Measurements from ENCODE around the gene EYA2. TPM values are rescaled to one million over a fixed set of nuclear protein-coding genes. Genes with fewer than 3 reads are reported as not detected.

The EYA2 gene
- total RNA-seq, 1 donor from 2014 or later = 8.1 TPM

DNA sequence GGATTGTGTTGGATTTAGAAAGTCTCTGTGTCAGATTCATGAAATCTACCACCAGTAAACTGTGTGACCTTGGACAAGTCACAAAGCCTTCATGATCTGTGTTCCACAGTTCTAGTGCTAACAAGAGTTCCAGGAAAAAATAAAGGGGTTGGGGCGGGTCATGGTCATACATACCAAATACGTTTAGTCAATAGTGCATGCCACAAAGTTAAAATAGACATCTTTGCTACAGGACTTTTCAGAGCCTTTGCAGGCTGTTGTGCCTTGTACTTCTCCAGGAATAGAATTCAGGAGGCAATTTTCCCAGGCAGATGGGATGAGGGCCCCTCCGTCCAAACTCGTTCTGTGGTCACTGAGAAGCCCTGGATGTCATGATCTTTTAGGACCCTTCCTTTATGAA, 127.2 kb downstream of the EYA2 start:
- no peaks in the 10 kb centered on the region for H3K36me3 Mint-ChIP-seq
- H3K27me3 Mint-ChIP-seq = peaks cover 7% of the 10 kb centered on the region
- no peak overlapping the region for H3K27ac Mint-ChIP-seq
- no peaks in the 10 kb centered on the region for H3K9me3 Mint-ChIP-seq
- no peak for DNase-seq (ENCODE audit: extremely low spot score, unreplicated experiment)
- H3K4me3 Mint-ChIP-seq = no peak overlapping the region
- peaks cover 18% of the 10 kb centered on the region for H3K4me1 Mint-ChIP-seq (ENCODE audit: unreplicated experiment)
- TF ChIP-seq, protein P1, sequence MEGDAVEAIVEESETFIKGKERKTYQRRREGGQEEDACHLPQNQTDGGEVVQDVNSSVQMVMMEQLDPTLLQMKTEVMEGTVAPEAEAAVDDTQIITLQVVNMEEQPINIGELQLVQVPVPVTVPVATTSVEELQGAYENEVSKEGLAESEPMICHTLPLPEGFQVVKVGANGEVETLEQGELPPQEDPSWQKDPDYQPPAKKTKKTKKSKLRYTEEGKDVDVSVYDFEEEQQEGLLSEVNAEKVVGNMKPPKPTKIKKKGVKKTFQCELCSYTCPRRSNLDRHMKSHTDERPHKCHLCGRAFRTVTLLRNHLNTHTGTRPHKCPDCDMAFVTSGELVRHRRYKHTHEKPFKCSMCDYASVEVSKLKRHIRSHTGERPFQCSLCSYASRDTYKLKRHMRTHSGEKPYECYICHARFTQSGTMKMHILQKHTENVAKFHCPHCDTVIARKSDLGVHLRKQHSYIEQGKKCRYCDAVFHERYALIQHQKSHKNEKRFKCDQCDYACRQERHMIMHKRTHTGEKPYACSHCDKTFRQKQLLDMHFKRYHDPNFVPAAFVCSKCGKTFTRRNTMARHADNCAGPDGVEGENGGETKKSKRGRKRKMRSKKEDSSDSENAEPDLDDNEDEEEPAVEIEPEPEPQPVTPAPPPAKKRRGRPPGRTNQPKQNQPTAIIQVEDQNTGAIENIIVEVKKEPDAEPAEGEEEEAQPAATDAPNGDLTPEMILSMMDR (conservative IDR thresholded peaks at IDR 0.05) = no peak

DNA sequence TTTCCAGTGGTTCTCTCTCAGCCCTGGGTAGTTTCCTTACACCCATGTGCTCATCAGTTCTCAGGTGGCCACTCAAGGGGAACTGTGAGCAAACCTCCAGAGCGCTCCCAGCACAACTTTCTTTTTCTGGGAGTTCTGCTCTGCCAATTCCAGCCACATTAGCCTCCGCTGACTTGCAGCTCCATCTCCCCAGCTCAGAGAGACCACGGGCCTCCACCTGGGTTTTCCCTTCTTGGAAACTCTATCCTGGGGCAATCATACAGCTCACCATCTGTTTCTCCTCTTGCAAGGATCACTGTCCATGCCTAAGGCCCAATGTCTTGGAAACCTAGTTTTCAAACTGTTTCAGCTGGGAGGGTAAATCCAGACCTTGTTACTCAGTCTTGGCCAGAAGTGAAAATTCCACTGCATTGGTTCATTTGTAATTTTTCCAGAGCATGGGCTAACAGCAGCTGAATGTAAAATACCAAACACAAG, 129.9 kb downstream of the EYA2 start:
- Mint-ChIP-seq H3K27ac (no peak overlapping the region), H3K4me3 (no peak overlapping the region), H3K36me3 (peaks cover 2% of the 10 kb centered on the region), H3K4me1 (ENCODE audit: unreplicated experiment) (peaks cover 11% of the 10 kb centered on the region), H3K9me3 (no peaks in the 10 kb centered on the region), H3K27me3 (peaks cover 4% of the 10 kb centered on the region)
- DNase-seq (ENCODE audit: extremely low spot score, unreplicated experiment) = no peak
- TF ChIP-seq, protein P1 (conservative IDR thresholded peaks at IDR 0.05) = no peak

DNA sequence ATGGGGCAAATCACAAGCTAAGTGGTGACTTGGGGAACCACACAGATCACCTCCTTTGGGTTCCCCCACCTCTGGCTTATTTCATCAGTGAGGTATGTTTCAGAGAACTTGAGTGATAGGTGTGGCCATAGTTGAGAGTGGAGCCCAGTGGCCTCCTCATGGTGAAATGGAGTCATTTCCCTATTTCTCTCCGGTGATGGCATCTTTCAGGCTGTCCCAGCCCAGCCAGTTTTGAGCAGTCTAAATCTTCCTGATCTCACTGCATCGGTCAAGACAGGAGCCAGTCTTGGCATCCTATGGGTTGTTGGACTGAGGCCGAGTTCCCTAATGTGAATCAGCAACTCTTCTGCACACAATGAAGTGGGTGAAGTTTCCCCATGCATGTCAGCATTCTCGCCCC, 132.4 kb downstream of the EYA2 start:
- no peak for DNase-seq (ENCODE audit: extremely low spot score, unreplicated experiment)
- Mint-ChIP-seq H3K4me1 (ENCODE audit: unreplicated experiment) (peaks cover 26% of the 10 kb centered on the region), H3K9me3 (no peaks in the 10 kb centered on the region), H3K36me3 (peaks cover 4% of the 10 kb centered on the region), H3K27ac (no peak overlapping the region), H3K27me3 (peaks cover 4% of the 10 kb centered on the region), H3K4me3 (no peak overlapping the region)
- TF ChIP-seq, protein P1 (conservative IDR thresholded peaks at IDR 0.05) = no peak

DNA sequence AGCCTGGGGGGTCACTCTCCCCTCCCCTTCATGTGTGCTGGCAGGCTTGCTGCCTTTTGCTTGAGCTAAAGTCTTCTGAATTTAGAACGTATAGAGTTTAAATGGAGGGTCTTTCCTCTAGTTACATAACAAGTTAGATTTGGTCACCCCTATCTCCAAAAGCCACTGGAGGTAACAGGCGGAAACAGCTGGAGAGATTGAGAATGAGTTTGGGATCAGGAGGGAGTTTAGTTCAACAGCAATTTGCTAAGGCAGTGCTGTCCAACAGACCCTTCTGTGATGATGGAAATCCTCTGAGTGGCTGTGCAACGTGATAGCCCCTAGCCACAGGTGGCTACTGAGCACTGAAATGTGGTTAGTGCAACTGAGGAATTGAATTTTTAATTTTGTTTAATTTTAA, 132.8 kb downstream of the EYA2 start:
- Mint-ChIP-seq H3K4me1 (ENCODE audit: unreplicated experiment) (peaks cover 30% of the 10 kb centered on the region), H3K27ac (no peak overlapping the region), H3K36me3 (peaks cover 4% of the 10 kb centered on the region), H3K4me3 (no peak overlapping the region), H3K9me3 (no peaks in the 10 kb centered on the region), H3K27me3 (peaks cover 4% of the 10 kb centered on the region)
- TF ChIP-seq, protein P1 (conservative IDR thresholded peaks at IDR 0.05) = no peak
- no peak for DNase-seq (ENCODE audit: extremely low spot score, unreplicated experiment)

DNA sequence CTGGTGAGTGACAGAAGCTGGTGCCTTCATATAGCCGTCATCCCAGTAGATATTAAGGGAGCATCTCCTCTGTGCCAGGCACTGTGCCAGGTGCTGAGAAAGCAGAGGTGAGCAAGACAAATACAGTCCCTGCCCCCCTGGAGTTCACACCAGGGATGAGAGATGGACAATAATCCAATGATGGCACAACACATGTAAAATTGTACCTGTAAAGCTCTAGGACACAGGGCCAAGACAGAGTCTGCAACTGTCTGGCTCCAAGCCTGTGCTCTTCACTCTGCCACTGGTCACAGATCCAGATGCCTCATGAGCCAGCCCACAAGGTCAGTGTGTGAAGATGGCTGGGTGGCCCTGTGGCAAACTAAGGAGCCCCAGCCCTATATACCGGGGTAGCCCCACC, 133.8 kb downstream of the EYA2 start:
- no peak overlapping the region for H3K27ac Mint-ChIP-seq
- H3K4me3 Mint-ChIP-seq = no peak overlapping the region
- no peaks in the 10 kb centered on the region for H3K9me3 Mint-ChIP-seq
- TF ChIP-seq, protein P1 (conservative IDR thresholded peaks at IDR 0.05) = no peak
- H3K36me3 Mint-ChIP-seq = peaks cover 4% of the 10 kb centered on the region
- no peaks in the 10 kb centered on the region for H3K27me3 Mint-ChIP-seq
- peaks cover 34% of the 10 kb centered on the region for H3K4me1 Mint-ChIP-seq (ENCODE audit: unreplicated experiment)
- no peak for DNase-seq (ENCODE audit: extremely low spot score, unreplicated experiment)

DNA sequence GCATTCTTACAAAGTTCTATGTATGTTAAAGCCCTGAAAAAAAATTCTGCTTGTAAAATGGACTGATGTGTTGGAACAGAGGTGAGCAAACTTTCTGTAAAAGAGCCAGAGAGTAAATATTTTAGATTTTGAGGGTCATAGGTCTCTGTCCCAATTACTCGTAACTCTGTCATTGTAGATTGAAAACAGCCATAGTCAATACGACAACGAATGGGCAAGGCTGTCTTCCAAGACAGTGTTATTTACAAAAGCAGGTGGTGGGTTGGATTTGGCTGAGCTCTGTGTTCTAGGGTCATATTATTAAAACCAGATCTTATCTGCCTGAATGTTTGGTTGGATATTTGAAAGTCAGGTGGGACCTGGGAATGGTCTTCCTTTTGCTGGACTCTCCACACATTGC, 135.2 kb downstream of the EYA2 start:
- TF ChIP-seq, protein P1 (conservative IDR thresholded peaks at IDR 0.05) = no peak
- H3K27me3 Mint-ChIP-seq = no peaks in the 10 kb centered on the region
- no peak overlapping the region for H3K27ac Mint-ChIP-seq
- H3K9me3 Mint-ChIP-seq = no peaks in the 10 kb centered on the region
- peaks cover 29% of the 10 kb centered on the region for H3K4me1 Mint-ChIP-seq (ENCODE audit: unreplicated experiment)
- no peak overlapping the region for H3K4me3 Mint-ChIP-seq
- peaks cover 4% of the 10 kb centered on the region for H3K36me3 Mint-ChIP-seq
- DNase-seq (ENCODE audit: extremely low spot score, unreplicated experiment) = no peak

All from type B pancreatic cell (in vitro differentiated cells).